Measurements from ENCODE around the gene LRMDA.

LRMDA gene

GRCh38 chr10:76192694-76193320, 761.4 kb downstream of the LRMDA start:
- Mint-ChIP-seq H3K4me3 (no peak overlapping the region), H3K27me3 (ENCODE audit: low read depth, poor library complexity) (peaks cover under 1% of the 10 kb centered on the region), H3K36me3 (ENCODE audit: low read depth) (no peaks in the 10 kb centered on the region), H3K9me3 (no peaks in the 10 kb centered on the region), H3K4me1 (peaks cover 38% of the 10 kb centered on the region), H3K27ac (no peak overlapping the region)
- DNase-seq: no peak
- no peak for TF ChIP-seq CTCF (IDR thresholded peaks at IDR 0.05)

GRCh38 chr10:76195654-76196390, 764.4 kb downstream of the LRMDA start:
- H3K4me3 Mint-ChIP-seq: no peak overlapping the region

GRCh38 chr10:76197293-76197692, 765.9 kb downstream of the LRMDA start:
- Mint-ChIP-seq H3K27me3 (ENCODE audit: low read depth, poor library complexity) (peaks cover 5% of the 10 kb centered on the region), H3K36me3 (ENCODE audit: low read depth) (no peaks in the 10 kb centered on the region), H3K9me3 (no peaks in the 10 kb centered on the region), H3K4me1 (peaks cover 22% of the 10 kb centered on the region), H3K27ac (no peak overlapping the region), H3K4me3 (no peak overlapping the region)
- DNase-seq: no peak
- no peak for TF ChIP-seq CTCF (IDR thresholded peaks at IDR 0.05)

More at GRCh38 chr10:76195654-76196390, 764.4 kb downstream of the LRMDA start:
- TF ChIP-seq CTCF (IDR thresholded peaks at IDR 0.05): no peak
- H3K36me3 Mint-ChIP-seq (ENCODE audit: low read depth): no peaks in the 10 kb centered on the region
- peaks cover 25% of the 10 kb centered on the region for H3K4me1 Mint-ChIP-seq
- no peak for DNase-seq
- H3K27me3 Mint-ChIP-seq (ENCODE audit: low read depth, poor library complexity): peaks cover 5% of the 10 kb centered on the region
- H3K9me3 Mint-ChIP-seq: no peaks in the 10 kb centered on the region
- no peak overlapping the region for H3K27ac Mint-ChIP-seq

GRCh38 chr10:76198287-76199035, 767.0 kb downstream of the LRMDA start:
- Mint-ChIP-seq H3K27me3 (ENCODE audit: low read depth, poor library complexity) (peaks cover 5% of the 10 kb centered on the region), H3K36me3 (ENCODE audit: low read depth) (no peaks in the 10 kb centered on the region), H3K9me3 (no peaks in the 10 kb centered on the region), H3K27ac (no peak overlapping the region), H3K4me3 (no peak overlapping the region), H3K4me1 (peaks cover 27% of the 10 kb centered on the region)
- no peak for DNase-seq
- TF ChIP-seq CTCF (IDR thresholded peaks at IDR 0.05): no peak

- DNase-seq: no peak
- no peaks in the 10 kb centered on the region for H3K9me3 Mint-ChIP-seq
- TF ChIP-seq CTCF (IDR thresholded peaks at IDR 0.05): no peak
- H3K27ac Mint-ChIP-seq: peak overlapping the region; percentile 50
- H3K4me3 Mint-ChIP-seq: no peak overlapping the region
- H3K4me1 Mint-ChIP-seq: peaks cover 17% of the 10 kb centered on the region
- no peaks in the 10 kb centered on the region for H3K36me3 Mint-ChIP-seq (ENCODE audit: low read depth)
- H3K27me3 Mint-ChIP-seq (ENCODE audit: low read depth, poor library complexity): peaks cover 5% of the 10 kb centered on the region
These were observed 770.5 kb downstream of the LRMDA start for GRCh38 chr10:76201962-76202361.

All from nephron progenitor cell (in vitro differentiated cells).